HCT116 (cell line): ENCODE measurements around the gene LZTS3. TPM values are rescaled to one million over a fixed set of nuclear protein-coding genes. Genes with fewer than 3 reads are reported as not detected.

Experiments
- ATAC-seq: fragments of 200-7000 bp; cut with Tn5 transposase; 2 replicates; pipeline ENCODE4 v1.9.1; 2020; ENCODE audit warnings: mild to moderate bottlenecking, moderate library complexity
- BruUV-seq: library from RNA; stranded (reverse); fragments of 400-500 nt; replicated peaks from 2 replicates; lab custom pipeline; 2021; lab: Mats Ljungman, UMichigan
- CTCF ChIA-PET: fragments of 300-600 bp; sonication (Branson Sonifier 250); formaldehyde crosslinking; loops from one replicate; lab custom pipeline; 2021; ENCODE audit warnings: antibody characterized with exemption; lab: Charles Lee
- POLR2A ChIA-PET: fragments of 300-600, 350-600 bp; sonication (Branson Sonifier 250); formaldehyde crosslinking; loops from one replicate; lab custom pipeline; 2021; ENCODE audit warnings: antibody characterized with exemption; lab: Charles Lee
- RAD21 ChIA-PET, 2 experiments: fragments of 300-600 bp; sonication (Branson Sonifier 250); formaldehyde crosslinking; loops; one replicate each; lab custom pipeline; 2023; ENCODE audit warnings: low total read pairs in 2 of 2; ENCODE audit not compliant: uncharacterized antibody in 2 of 2, unreplicated experiment in 2 of 2, low non-redundant PET in 1 of 2; lab: Charles Lee
- DNase-seq: peaks from one replicate; pipeline ENCODE4 v3.0.0-alpha.2; 2010; ENCODE audit warnings: low read depth, low spot score
- H2AFZ ChIP-seq: fragments of 200-600 bp; shearing (Covaris generic), sonication (generic); 2 replicates; pipeline ENCODE4 v1.6.1; 2017; ENCODE audit warnings: low read depth, mixed run types, mixed read lengths, antibody characterized with exemption, low read length; ENCODE audit not compliant: poor library complexity, severe bottlenecking
- H3K27ac ChIP-seq: 2 replicates; pipeline ENCODE4 v1.5.1; 2012; ENCODE audit warnings: low read depth, low read length
- H3K27me3 ChIP-seq: fragments of 200-600 bp; sonication (generic); 2 replicates; pipeline ENCODE4 v1.6.1; 2016; ENCODE audit warnings: mixed run types, low read length, mixed read lengths; ENCODE audit not compliant: insufficient read depth
- H3K36me3 ChIP-seq, 2 experiments: fragments of 200-500 bp in 1 of 2; fragments of 200-600 bp in 1 of 2; sonication (Bioruptor generic) in 1 of 2; sonication (generic) in 1 of 2; 2 replicates each; pipeline versions ENCODE4 v1.5.1 to v1.6.1; 2014 to 2016; ENCODE audit warnings: low read length in 2 of 2, inconsistent platforms in 1 of 2, mixed read lengths in 1 of 2, mixed run types in 1 of 2; ENCODE audit not compliant: insufficient read depth in 2 of 2, control insufficient read depth in 1 of 2
- H3K4me1 ChIP-seq, 2 experiments: fragments of 200-600 bp in 1 of 2; sonication (generic) in 1 of 2; 2 replicates each; pipeline versions ENCODE4 v1.5.1 to v1.6.1; 2012 to 2017; ENCODE audit warnings: low read length in 2 of 2, inconsistent platforms in 1 of 2, mild to moderate bottlenecking in 1 of 2, mixed read lengths in 1 of 2, mixed run types in 1 of 2, moderate library complexity in 1 of 2; ENCODE audit not compliant: insufficient read depth in 2 of 2, control insufficient read depth in 1 of 2
- H3K4me2 ChIP-seq: fragments of 200-600 bp; sonication (generic); 2 replicates; pipeline ENCODE4 v1.6.1; 2017; ENCODE audit warnings: mixed run types, low read length, mixed read lengths
- H3K4me3 ChIP-seq, 2 experiments: fragments of 200-600 bp in 1 of 2; sonication (generic) in 1 of 2; replicated peaks in 1 of 2; 2 replicates each; pipeline ENCODE4 v1.5.1; 2011 to 2016; ENCODE audit warnings: low read length in 2 of 2, control low read depth in 1 of 2, low read depth in 1 of 2, mild to moderate bottlenecking in 1 of 2, mixed read lengths in 1 of 2, mixed run types in 1 of 2
- H3K79me2 ChIP-seq: fragments of 200-600 bp; sonication (generic); 2 replicates; pipeline ENCODE4 v1.6.1; 2017; ENCODE audit warnings: mild to moderate bottlenecking, mixed run types, low read length, moderate library complexity, mixed read lengths; ENCODE audit not compliant: insufficient read depth
- H3K9ac ChIP-seq: fragments of 200-600 bp; sonication (generic); 2 replicates; pipeline ENCODE4 v1.6.1; 2016; ENCODE audit warnings: low read length, mixed read lengths
- H3K9me2 ChIP-seq: fragments of 200-600 bp; sonication (generic), shearing (Covaris generic); 2 replicates; pipeline ENCODE4 v1.6.1; 2017; ENCODE audit warnings: mixed run types, mild to moderate bottlenecking, moderate library complexity; ENCODE audit not compliant: insufficient read depth
- H3K9me3 ChIP-seq, 2 experiments: fragments of 200-500 bp in 1 of 2; fragments of 200-600 bp in 1 of 2; sonication (Bioruptor generic) in 1 of 2; sonication (generic) in 1 of 2; 2 replicates each; pipeline ENCODE4 v1.6.1; 2014 to 2017; ENCODE audit warnings: low read length in 2 of 2, mixed read lengths in 2 of 2, inconsistent platforms in 1 of 2, low read depth in 1 of 2, mild to moderate bottlenecking in 1 of 2, mixed run types in 1 of 2, moderate library complexity in 1 of 2; ENCODE audit not compliant: control insufficient read depth in 1 of 2, insufficient read depth in 1 of 2
- H4K20me1 ChIP-seq: fragments of 200-600 bp; sonication (generic), shearing (Covaris generic); 2 replicates; pipeline ENCODE4 v1.6.1; 2017; ENCODE audit warnings: mixed run types, mild to moderate bottlenecking, moderate library complexity; ENCODE audit not compliant: insufficient read depth
- CTCF ChIP-seq, 3 experiments: fragments of 200-600 bp in 1 of 3; sonication (generic) in 1 of 3; IDR thresholded peaks in 2 of 3; conservative IDR thresholded peaks in 1 of 3; 2 replicates each; pipeline ENCODE4 v1.5.1; 2012 to 2017; ENCODE audit warnings: low read depth in 2 of 3, low read length in 2 of 3, antibody characterized with exemption in 1 of 3, borderline replicate concordance in 1 of 3, control low read depth in 1 of 3, mild to moderate bottlenecking in 1 of 3, mixed read lengths in 1 of 3, mixed run types in 1 of 3, moderate library complexity in 1 of 3; ENCODE audit not compliant: insufficient read depth in 1 of 3
- EGR1 ChIP-seq: IDR thresholded peaks from 2 replicates; pipeline ENCODE4 v1.6.1; 2012; ENCODE audit warnings: low read depth
- EZH2phosphoT487 ChIP-seq: fragments of 200-600 bp; IDR thresholded peaks from 2 replicates; pipeline ENCODE4 v1.6.1; 2018; ENCODE audit warnings: antibody characterized with exemption, borderline replicate concordance
- FOSL1 ChIP-seq: IDR thresholded peaks from 2 replicates; pipeline ENCODE4 v1.6.1; 2012; ENCODE audit warnings: low read depth
- MAX ChIP-seq: IDR thresholded peaks from 2 replicates; pipeline ENCODE4 v1.6.1; 2012
- POLR2AphosphoS5 ChIP-seq: IDR thresholded peaks from 2 replicates; pipeline ENCODE4 v1.6.1; 2011; ENCODE audit warnings: mild to moderate bottlenecking, low read depth, low read length, moderate library complexity
- REST ChIP-seq: IDR thresholded peaks from 2 replicates; pipeline ENCODE4 v1.6.1; 2012; ENCODE audit warnings: low read depth
- SP1 ChIP-seq: IDR thresholded peaks from 2 replicates; pipeline ENCODE4 v1.6.1; 2012; ENCODE audit warnings: low read depth
- SRF ChIP-seq: IDR thresholded peaks from 2 replicates; pipeline ENCODE4 v1.6.1; 2012; ENCODE audit warnings: low read depth
- YY1 ChIP-seq: IDR thresholded peaks from 2 replicates; pipeline ENCODE4 v1.6.1; 2011; ENCODE audit warnings: low read length, low read depth, moderate library complexity, mild to moderate bottlenecking; ENCODE audit not compliant: insufficient replicate concordance; ENCODE audit errors: extremely low read depth
- ZBTB33 ChIP-seq: IDR thresholded peaks from 2 replicates; pipeline ENCODE4 v1.6.1; 2011; ENCODE audit warnings: mild to moderate bottlenecking, low read length, moderate library complexity; ENCODE audit not compliant: insufficient replicate concordance; ENCODE audit errors: extremely low read depth
- ZFX ChIP-seq: fragments of 450-650 bp; IDR thresholded peaks from 2 replicates; pipeline ENCODE4 v1.6.1; 2017
- intact Hi-C: fragments of 100-400 bp; cut with micrococcal nuclease; formaldehyde crosslinking; loops from 2 replicates; pipeline ENCODE4 v1.10.0; 2022
- total RNA-seq: library from RNA; stranded (reverse); gene quantifications from one replicate; pipeline ENCODE4 v1.2.1, GENCODE V29; 2021; ENCODE audit not compliant: unreplicated experiment

LZTS3 gene
- total RNA-seq, 1 experiment from 2014 or later: 5.2 TPM

GRCh38 chr20:3128275-3128984 lies 44.9 kb downstream of the LZTS3 start:
- Histone ChIP-seq H3K9ac (no peak overlapping the region), H3K9me2 (no peaks in the 10 kb centered on the region), H4K20me1 (no peaks in the 10 kb centered on the region), H3K79me2 (peaks cover 14% of the 10 kb centered on the region), H3K27ac (no peak overlapping the region), H3K4me1 (no peaks in the 10 kb centered on the region), H3K36me3 (no peaks in the 10 kb centered on the region), H3K4me3 (no peak overlapping the region), H2AFZ (no peak overlapping the region), H3K4me2 (no peak overlapping the region), H3K9me3 (no peaks in the 10 kb centered on the region; a peak in 1 of 4 replicates), H3K27me3 (no peaks in the 10 kb centered on the region)
- intact Hi-C loops: no loop called here
- ATAC-seq: no peak
- TF ChIP-seq SRF (no peak), EZH2phosphoT487 (no peak), ZFX (no peak), SP1 (no peak), MAX (no peak)
- ChIA-PET POLR2A (no interaction called here), CTCF (no interaction called here), RAD21 (no interaction called here)
- DNase-seq: no peak
- BruUV-seq: no TSS peak

- ChIA-PET POLR2A (no interaction called here), RAD21 (no interaction called here), CTCF (no interaction called here)
- no peak for ATAC-seq
- no peaks in the 10 kb centered on the region for H3K27me3 ChIP-seq
- intact Hi-C loops: no loop called here
- H3K27ac ChIP-seq: no peak overlapping the region
- no peak overlapping the region for H2AFZ ChIP-seq
- no peak overlapping the region for H3K4me2 ChIP-seq
- H3K79me2 ChIP-seq: peaks cover 11% of the 10 kb centered on the region
- no peak overlapping the region for H3K4me3 ChIP-seq
- no peak overlapping the region for H3K9ac ChIP-seq
- peaks cover 3 to 12% of the 10 kb centered on the region in 2 experiments; a peak in 2 of 4 replicates for H3K36me3 ChIP-seq
- BruUV-seq: no TSS peak
- no peaks in the 10 kb centered on the region for H4K20me1 ChIP-seq
- H3K4me1 ChIP-seq: no peaks in the 10 kb centered on the region
- DNase-seq: no peak
- H3K9me2 ChIP-seq: no peaks in the 10 kb centered on the region
- no peaks in the 10 kb centered on the region; a peak in 1 of 4 replicates for H3K9me3 ChIP-seq
- TF ChIP-seq ZBTB33 (no peak), YY1 (no peak), EZH2phosphoT487 (no peak), EGR1 (no peak), ZFX (no peak), REST (no peak), CTCF (IDR thresholded peaks at IDR 0.05 in 2 of 3, conservative IDR thresholded peaks at IDR 0.05 in 1 of 3; ENCODE audit: borderline replicate concordance in 1 of 3, insufficient read depth in 1 of 3, low read depth in 2 of 3, low read length in 2 of 3) (no peak), FOSL1 (no peak), POLR2AphosphoS5 (no peak)
These were observed 46.9 kb downstream of the LZTS3 start for GRCh38 chr20:3126527-3126859.
